Measurements from ENCODE around the gene AGPS. TPM values are rescaled to one million over a fixed set of nuclear protein-coding genes. Genes with fewer than 3 reads are reported as not detected.
"Not testable (repeated sequence)": the region's sequence is repeated elsewhere in the genome, so short reads cannot be mapped to it uniquely, and the experiment has no call there.

The AGPS gene
- 34.5 TPM for total RNA-seq

GRCh38 chr2:177392373-177393202 lies at the start of gene AGPS:
TSS of gene AGPS (plus strand) at chr2:177392773. CDS start at chr2:177392790, 17 bp downstream.
- peak; percentile 78 for DNase-seq (ENCODE audit: low spot score)

GRCh38 chr2:177343773-177344172 lies 48.8 kb upstream of the AGPS start:
- DNase-seq (ENCODE audit: low spot score): no peak

DNA sequence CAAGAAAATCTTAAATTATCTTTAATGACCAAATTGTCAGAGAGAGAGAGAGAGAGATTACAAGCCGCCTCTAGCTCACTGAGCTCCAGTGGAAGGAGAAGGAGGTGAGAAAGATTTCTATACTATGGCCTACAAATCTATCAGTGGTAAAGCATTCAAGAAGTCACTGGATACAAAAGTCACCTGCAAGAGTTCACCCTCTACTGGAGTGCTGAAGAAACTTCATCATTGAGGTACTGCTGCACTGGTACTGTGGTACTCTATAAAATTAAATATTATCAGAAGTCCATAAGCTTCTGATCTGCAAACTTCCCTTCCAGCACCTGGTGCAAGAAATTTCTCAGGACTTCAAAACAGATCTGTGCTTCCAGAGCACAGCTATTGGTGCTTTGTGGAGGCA lies 48.3 kb upstream of the AGPS start:
- no peak for DNase-seq (ENCODE audit: low spot score)

- no peak for DNase-seq (ENCODE audit: low spot score)
Observed at GRCh38 chr2:177346192-177346591, 46.4 kb upstream of the AGPS start.

GRCh38 chr2:177347570-177347969 lies 45.0 kb upstream of the AGPS start:
- DNase-seq (ENCODE audit: low spot score): no peak

- DNase-seq (ENCODE audit: low spot score): no peak
Observed at GRCh38 chr2:177348118-177348654, 44.4 kb upstream of the AGPS start.

DNA sequence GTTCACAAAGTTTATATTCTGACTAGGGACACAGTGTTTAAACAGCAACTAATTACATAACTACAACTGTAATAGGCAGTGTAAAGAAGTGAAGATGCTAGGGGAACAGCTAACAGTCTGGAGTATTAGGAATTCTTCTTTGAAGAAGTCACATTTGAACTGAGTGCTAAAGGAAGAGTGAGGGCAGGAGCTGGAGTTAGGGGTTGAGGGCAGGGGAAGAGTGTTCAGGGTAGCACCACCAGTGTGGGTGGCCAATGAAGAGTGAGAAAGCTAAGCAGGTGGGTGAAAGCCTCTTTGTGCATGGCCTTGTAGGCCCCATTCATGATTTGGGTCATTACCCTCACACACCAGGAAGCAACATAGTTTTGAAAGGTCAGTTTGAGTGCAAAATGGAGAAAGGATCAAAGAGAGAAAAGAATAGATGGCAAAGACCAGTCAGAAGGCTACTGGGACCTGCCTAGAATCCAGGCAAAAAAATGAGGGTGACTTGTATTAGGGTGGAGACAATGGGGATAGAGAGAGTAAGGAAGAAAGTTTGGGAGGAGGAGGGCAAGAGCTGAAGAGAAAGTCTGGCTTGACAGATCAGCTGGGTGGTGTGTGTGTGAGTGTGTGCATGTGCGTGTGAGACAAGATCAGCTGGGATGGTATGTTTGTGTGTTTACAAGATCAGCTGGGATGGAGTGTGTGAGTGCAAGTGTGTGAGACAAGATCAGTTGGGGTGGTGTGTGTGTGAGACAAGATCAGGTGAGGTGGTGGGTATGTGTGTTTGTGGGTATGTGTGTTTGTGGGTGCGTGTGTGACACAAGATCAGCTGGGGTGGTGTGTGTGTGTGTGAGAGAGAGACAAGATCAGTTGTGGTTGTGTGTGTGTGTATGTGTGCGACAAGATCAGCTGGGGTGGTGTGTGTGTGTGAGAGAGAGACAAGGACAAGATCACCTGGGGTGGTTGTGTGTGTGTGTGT lies 43.6 kb upstream of the AGPS start:
- DNase-seq (ENCODE audit: low spot score): no peak

GRCh38 chr2:177350624-177351023 lies 41.9 kb upstream of the AGPS start:
- DNase-seq (ENCODE audit: low spot score): not testable (repeated sequence)

GRCh38 chr2:177351121-177351520 lies 41.5 kb upstream of the AGPS start:
- not testable (repeated sequence) for DNase-seq (ENCODE audit: low spot score)

- DNase-seq (ENCODE audit: low spot score): no peak
Observed at GRCh38 chr2:177352441-177353186, 40.0 kb upstream of the AGPS start.

GRCh38 chr2:177353187-177353478 lies 39.4 kb upstream of the AGPS start:
- DNase-seq (ENCODE audit: low spot score): peak; percentile 25

GRCh38 chr2:177354541-177354940 lies 38.0 kb upstream of the AGPS start:
- not testable (repeated sequence) for DNase-seq (ENCODE audit: low spot score)

GRCh38 chr2:177355874-177356273 lies 36.7 kb upstream of the AGPS start:
- no peak for DNase-seq (ENCODE audit: low spot score)

DNA sequence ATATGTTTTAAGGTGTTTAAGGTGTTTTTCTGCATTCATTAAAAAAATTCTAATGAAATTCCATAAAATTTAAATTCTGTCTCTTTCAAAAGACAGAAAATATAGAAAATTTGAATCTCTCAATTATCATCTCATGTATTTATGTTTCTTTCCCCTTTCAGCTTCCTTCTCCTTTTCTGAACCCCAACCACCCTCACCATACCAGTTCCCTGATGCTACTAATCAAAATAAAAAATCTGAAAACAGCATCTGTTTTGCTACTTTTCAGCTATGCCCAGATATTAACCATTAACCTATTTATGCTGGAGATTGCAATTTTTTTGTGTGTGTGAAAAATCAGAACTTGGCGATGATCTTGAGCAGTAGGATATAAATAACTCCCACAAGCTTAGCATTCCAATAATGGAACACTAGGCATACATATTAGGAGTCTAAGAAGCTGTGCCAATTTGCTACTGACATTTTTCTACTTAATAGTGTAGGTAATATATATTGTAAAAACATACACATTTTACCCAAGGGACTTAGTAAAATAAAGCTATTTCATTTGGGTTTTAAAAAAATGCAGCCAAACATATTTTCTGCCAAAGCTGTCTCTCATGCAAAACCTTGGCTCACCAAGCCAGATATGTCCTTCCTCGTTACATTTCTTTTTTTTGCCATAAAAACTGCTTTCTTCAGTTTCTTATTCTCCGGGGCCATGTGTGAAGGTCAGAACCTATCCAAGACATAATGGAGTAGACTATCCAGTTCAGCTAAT lies 32.6 kb upstream of the AGPS start:
- DNase-seq (ENCODE audit: low spot score): no peak

GRCh38 chr2:177362499-177362898 lies 30.1 kb upstream of the AGPS start:
- DNase-seq (ENCODE audit: low spot score): no peak

GRCh38 chr2:177363332-177363731 lies 29.2 kb upstream of the AGPS start:
- DNase-seq (ENCODE audit: low spot score): no peak

- not testable (repeated sequence) for DNase-seq (ENCODE audit: low spot score)
Observed at GRCh38 chr2:177365764-177366163, 26.8 kb upstream of the AGPS start.

GRCh38 chr2:177368023-177368422 lies 24.6 kb upstream of the AGPS start:
- DNase-seq (ENCODE audit: low spot score): not testable (repeated sequence)

DNA sequence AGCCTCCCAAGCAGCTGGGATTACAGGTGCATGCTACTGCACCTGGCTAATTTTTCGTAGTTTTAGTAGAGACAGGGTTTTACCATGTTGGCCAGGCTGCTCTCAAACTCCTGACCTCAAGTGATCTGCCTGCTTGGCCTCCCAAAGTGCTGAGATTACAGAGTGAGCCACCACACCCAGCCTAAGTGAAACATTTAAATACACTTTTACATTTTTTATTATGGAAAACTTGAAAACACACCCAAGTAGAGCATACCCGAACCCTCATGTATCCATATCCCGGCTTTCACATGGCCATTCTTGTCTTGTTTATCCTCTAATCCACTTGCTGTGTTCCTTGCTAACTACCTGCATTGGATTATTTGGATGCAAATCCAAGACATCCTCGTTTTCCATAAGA lies 13.2 kb upstream of the AGPS start:
- DNase-seq (ENCODE audit: low spot score): no peak

DNA sequence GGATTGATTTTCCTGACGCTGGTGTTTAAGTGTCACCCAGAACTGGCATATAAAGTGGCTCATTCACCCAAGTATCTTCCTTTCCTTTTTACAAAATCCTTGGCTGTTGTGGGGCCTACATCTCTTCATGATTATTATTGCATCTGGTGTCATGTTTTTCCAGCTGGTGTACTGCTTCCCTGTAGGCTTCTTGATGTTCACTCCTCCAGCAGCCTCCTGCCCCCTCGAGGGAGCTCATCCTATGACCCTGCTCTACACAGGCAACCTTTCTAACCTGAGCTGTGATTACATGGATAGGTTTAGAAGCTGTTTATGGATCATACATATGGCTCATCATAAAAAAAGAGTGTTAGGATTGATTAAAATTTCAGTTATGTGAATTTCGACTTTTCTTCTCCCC lies 12.4 kb upstream of the AGPS start:
- DNase-seq (ENCODE audit: low spot score): no peak

GRCh38 chr2:177383935-177384334 lies 8.6 kb upstream of the AGPS start:
- no peak for DNase-seq (ENCODE audit: low spot score)
